GM19463 (cell line): ENCODE measurements around the gene KCNAB2.
"Not testable (repeated sequence)": the region's sequence is repeated elsewhere in the genome, so short reads cannot be mapped to it uniquely, and the experiment has no call there.

Experiments used
- ATAC-seq: cut with Tn5 transposase; IDR thresholded peaks from one replicate; pipeline ENCODE4 v1.9.1; 2021; ENCODE audit warnings: mild to moderate bottlenecking, moderate library complexity; ENCODE audit not compliant: unreplicated experiment

Gene KCNAB2

GRCh38 chr1:6052543-6053205 is 7.0 kb downstream of the KCNAB2 start:
- ATAC-seq, result no peak

DNA sequence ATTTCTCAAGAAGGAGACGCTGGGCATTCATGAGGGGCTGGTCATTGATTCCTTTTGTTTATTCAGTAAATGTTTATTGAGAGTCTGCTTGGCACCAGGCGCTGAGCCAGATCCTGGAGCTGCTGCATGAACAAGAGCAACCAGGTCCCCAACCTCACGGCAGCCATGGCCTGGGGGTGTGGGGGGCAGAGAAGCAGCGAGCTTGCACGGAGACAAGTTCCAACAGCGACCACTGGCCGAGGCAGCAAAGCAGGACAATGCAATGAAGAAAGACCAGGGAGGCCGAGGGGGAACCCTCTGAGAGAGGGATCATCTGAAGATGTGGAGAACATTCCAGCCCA is 7.5 kb downstream of the KCNAB2 start:
- ATAC-seq, result no peak

DNA sequence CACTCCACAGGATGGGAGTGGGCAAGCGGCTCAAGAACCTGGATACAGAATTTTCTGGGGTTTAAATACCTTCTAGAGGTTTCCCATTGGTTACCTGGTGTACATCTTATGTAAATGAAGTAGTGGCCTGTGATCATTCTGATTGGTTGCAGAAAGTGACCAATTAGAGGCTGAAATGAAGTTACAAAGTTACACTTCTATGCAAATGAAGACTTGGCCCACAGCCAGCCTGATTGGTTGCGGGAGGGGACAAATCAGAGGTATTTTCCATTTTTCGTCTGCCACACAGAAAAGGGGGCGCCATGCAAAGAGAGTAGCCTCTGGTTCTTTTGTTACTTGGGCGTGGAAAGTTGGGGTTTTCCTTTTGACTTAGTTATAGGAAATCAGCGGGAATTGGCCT is 8.9 kb downstream of the KCNAB2 start:
- ATAC-seq, result no peak

GRCh38 chr1:6056572-6056948 is 10.9 kb downstream of the KCNAB2 start:
- no peak for ATAC-seq

GRCh38 chr1:6057170-6057845 is 11.6 kb downstream of the KCNAB2 start:
- ATAC-seq, result no peak

DNA sequence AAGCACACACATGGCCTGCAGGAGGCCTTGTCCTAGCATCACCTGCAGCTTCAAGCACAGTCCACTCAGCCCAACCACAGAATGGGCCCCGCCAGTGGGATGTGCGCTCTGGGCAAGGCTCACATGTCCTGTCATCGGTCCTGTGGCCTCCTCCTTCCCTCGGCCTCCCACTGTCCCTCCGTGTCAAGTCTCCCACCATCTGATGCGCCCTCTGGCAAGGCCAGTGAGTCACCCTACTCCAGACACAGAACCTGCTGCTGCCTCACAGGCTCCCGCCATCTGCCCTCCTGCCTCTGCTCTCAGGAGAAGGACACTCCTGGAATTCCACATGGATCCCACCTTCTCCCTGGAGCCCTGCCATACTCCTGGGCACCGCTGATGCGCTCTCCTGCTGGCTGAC is 14.2 kb downstream of the KCNAB2 start:
- ATAC-seq, result no peak

- ATAC-seq, result no peak
Measured at GRCh38 chr1:6062670-6063069, 17.0 kb downstream of the KCNAB2 start.

DNA sequence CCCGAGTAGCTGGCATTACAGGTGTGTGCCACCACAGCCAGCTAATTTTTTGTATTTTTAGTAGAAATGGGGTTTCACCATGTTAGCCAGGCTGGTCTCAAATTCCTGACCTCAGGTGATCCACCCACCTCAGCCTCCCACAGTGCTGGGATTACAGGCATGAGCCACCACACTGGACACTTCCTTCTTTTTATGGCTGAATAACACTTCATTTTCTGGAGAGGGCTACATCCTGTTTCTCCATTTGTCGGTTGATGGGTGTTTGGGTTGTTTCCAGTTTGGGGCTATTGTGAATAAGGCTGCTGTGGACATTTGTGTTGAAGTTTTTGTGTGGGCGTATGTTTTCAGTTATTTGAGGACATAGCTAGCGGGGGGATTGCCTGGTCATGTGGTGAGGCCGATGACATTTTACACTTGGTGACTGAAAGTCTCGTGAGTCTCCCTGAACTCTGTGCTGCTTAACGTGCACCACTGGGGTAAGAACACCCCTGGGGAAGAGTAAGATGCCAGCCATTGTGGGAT is 17.9 kb downstream of the KCNAB2 start:
- ATAC-seq, result not testable (repeated sequence)

- ATAC-seq, result no peak
Measured at GRCh38 chr1:6065093-6065858, 19.6 kb downstream of the KCNAB2 start.

DNA sequence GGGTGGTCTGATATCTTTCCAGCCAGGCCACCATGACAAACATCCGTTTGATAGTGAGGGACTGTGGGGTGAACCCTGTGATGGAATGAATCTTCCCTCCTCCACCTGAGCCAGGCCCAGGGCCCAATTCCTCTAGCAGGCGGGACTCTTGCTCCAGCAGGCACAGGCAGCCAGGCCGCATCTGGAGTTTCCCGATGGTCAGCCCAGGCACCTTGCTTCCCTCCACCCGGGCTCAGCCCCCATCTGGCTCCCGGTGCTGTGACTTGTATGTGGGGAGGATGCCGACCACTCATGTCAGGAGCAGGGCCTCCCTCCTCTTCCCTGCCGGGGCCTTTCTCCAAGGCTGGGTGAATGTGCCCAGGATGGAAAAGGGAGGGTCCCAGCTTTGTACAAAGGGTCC is 21.0 kb downstream of the KCNAB2 start:
- ATAC-seq, result no peak

GRCh38 chr1:6068073-6068472 is 22.4 kb downstream of the KCNAB2 start:
- ATAC-seq, result no peak

- ATAC-seq, result no peak
Measured at GRCh38 chr1:6068932-6069331, 23.2 kb downstream of the KCNAB2 start.

- ATAC-seq, result no peak
Measured at GRCh38 chr1:6069573-6069972, 23.9 kb downstream of the KCNAB2 start.

GRCh38 chr1:6070450-6070974 is 24.8 kb downstream of the KCNAB2 start:
- ATAC-seq, result no peak

- ATAC-seq, result no peak
Measured at GRCh38 chr1:6071219-6071618, 25.5 kb downstream of the KCNAB2 start.

DNA sequence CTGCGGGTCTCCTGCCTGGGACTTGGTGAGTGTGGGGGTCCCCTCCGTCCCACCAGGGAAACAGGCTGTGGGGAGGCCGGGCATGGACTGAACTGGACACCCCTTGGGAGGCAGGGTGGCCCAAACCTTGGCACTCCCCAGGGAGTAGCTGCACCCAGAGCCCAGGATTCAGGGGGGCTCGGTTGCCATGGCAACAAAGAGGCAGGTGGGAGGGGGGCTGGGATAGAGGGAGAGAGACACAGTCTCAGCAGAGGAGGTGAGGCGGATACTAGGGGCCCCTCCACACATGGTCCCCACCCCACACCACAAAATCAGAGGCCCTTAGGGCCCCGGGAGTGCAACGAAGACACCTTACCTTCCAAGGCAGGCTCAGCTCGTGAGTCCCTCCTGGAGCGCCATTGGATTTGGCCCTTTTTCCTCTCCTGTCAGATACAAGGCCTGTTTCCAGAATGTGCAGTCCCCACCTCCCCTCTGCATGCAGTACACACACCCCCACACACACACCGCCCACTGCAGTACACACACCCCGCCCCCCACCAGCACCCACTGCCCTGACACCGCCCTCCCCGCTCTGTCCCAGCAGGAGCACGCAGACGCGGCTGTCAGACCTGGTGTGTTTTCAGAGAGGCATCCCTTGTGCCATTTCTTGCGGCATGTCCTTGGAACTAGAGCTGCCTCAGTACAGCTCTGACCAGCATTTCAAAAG is 27.2 kb downstream of the KCNAB2 start:
- no peak for ATAC-seq

- no peak for ATAC-seq
Measured at GRCh38 chr1:6073480-6074053, 27.9 kb downstream of the KCNAB2 start.

DNA sequence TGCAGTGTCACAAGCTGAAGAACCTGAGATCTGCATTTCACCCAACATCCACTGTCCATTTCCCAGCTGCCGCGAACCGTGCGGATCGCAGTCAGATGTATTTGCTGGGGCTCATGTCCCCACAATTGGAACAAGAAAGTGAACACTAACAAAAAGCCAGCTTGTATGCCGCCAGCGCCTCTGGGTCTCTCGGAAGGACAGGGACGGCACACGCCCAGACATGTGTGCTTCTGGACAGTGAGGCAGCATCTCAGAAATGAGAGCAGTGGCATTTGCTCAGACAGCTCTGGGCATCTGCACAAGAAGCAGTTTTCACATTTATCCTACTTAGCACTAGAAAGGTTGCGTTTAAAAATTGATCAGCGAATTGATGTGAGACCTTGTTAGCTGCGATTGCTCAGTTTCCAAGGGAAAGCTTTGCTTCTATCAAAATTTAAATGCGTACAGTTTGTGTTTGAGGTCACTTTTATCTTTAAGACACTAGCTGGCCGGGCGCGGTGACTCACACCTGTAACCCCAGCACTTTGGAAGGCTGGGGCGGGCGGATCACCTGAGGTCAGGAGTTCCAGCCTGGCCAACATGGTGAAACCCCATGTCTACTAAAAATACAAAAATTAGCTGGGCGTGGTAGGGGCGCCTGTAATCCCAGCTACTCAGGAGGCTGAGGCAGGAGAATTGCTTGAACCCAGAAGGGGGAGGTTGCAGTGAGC is 28.7 kb downstream of the KCNAB2 start:
- ATAC-seq, result no peak

DNA sequence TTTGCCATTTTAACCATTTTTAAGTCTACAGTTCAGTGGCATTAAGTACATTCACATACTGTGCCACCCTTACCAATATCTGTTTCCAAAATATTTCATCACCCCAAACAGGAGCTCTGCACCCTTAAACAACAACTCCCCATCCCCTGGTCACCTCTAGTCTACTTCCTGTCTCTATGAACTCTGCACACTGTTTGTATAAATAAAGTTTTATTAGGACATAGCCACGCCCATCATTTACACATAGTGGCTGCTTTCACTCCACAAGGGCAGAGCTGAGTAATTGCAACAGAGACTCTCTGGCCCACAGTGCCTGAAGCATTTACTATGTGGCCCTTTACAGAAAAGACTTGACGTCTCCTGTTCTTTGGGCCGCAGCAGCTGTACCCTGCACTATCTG is 30.1 kb downstream of the KCNAB2 start:
- ATAC-seq, result no peak

- not testable (repeated sequence) for ATAC-seq
Measured at GRCh38 chr1:6077061-6077460, 31.4 kb downstream of the KCNAB2 start.
